K562 (cell line): ENCODE results near the gene CLNK.

Source experiments
- FOSL1 ChIP-seq: fragments of 200-800 bp; sonication (Bioruptor generic); conservative IDR thresholded peaks from 2 replicates; pipeline ENCODE4 v1.6.1; 2016; ENCODE audit warnings: missing genetic modification characterization, missing compliant biosample characterization
- GTF2F1 ChIP-seq: IDR thresholded peaks from 2 replicates; pipeline ENCODE4 v1.6.1; 2011; ENCODE audit warnings: low read depth, low read length, improper control_type of control experiment
- JUN ChIP-seq, 2 experiments: sonication (generic) in 1 of 2; formaldehyde crosslinking in 1 of 2; IDR thresholded peaks; 2 replicates each; pipeline versions ENCODE4 v1.6.1 to v1.8.0; 2012 to 2022; ENCODE audit warnings: borderline replicate concordance in 2 of 2, mild to moderate bottlenecking in 2 of 2, improper control_type of control experiment in 1 of 2, low read depth in 1 of 2, low read length in 1 of 2, missing genetic modification reagents in 1 of 2
- POLR2AphosphoS5 ChIP-seq: IDR thresholded peaks from 2 replicates; pipeline ENCODE4 v1.6.1; 2011; ENCODE audit warnings: mild to moderate bottlenecking, low read depth, low read length, moderate library complexity; ENCODE audit not compliant: control insufficient read depth, insufficient read depth
- PRMT5 ChIP-seq: sonication (generic); formaldehyde crosslinking; IDR thresholded peaks from 2 replicates; pipeline ENCODE4 v1.5.0; 2020; ENCODE audit warnings: missing genetic modification reagents
- ZKSCAN1 ChIP-seq: fragments of 150-350 bp; IDR thresholded peaks from 2 replicates; pipeline ENCODE4 v1.6.1; 2016; ENCODE audit warnings: low read depth, low read length
- ZNF121 ChIP-seq: sonication (generic); formaldehyde crosslinking; conservative IDR thresholded peaks from 2 replicates; pipeline ENCODE4 v1.8.0; 2022; ENCODE audit warnings: missing genetic modification reagents
- TF ChIP-seq, protein P1 (sequence below), 3 experiments: IDR thresholded peaks in 2 of 3; conservative IDR thresholded peaks in 1 of 3; 2 replicates each; pipeline ENCODE4 v1.5.1; 2011 to 2012; ENCODE audit warnings: low read length in 3 of 3, mild to moderate bottlenecking in 3 of 3, control low read depth in 2 of 3, improper control_type of control experiment in 1 of 3, inconsistent platforms in 1 of 3, low read depth in 1 of 3, mixed read lengths in 1 of 3, moderate library complexity in 1 of 3; ENCODE audit not compliant: insufficient read depth in 2 of 3
- TF ChIP-seq, protein P2 (sequence below): fragments of 250-450 bp; sonication (Bioruptor Pico); IDR thresholded peaks from 2 replicates; pipeline ENCODE4 v1.5.0; 2021; ENCODE audit warnings: mild to moderate bottlenecking, borderline replicate concordance
- TF ChIP-seq, protein P3 (sequence below): sonication (generic); formaldehyde crosslinking; IDR thresholded peaks from 2 replicates; pipeline ENCODE4 v1.8.1; 2023; ENCODE audit warnings: mild to moderate bottlenecking, missing genetic modification reagents
- TF ChIP-seq, protein P4 (sequence below), 3 experiments: fragments of 200-800 bp in 1 of 3; fragments of 250-450 bp in 1 of 3; fragments of 450-650 bp in 1 of 3; sonication (Bioruptor Pico) in 1 of 3; sonication (Bioruptor generic) in 1 of 3; formaldehyde crosslinking in 1 of 3; IDR thresholded peaks; 2 replicates each; pipeline versions ENCODE4 v1.6.1 to v1.8.0; 2016 to 2022; ENCODE audit warnings: mild to moderate bottlenecking in 2 of 3, missing genetic modification characterization in 2 of 3, missing compliant biosample characterization in 1 of 3, moderate library complexity in 1 of 3

DNA sequence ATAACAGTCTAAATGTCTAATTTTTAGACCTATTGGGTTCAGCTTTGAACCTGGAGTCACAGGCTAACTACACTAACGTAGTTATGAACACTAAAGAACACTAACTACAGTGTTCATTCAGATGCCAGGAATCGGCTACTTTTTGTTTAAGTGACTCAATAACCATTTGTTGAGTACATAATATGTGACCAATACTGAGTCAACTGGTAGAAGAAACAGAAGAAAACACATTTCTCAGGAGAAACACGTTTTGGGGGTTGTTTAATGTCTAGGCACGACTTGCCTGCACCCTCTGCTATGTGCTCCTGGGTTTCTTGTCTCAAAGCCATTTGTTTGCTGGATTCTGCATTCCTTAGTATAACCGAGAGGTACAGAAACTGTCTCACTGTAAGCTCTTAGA, 18.6 kb upstream of the CLNK start:
- TF ChIP-seq, protein P1, sequence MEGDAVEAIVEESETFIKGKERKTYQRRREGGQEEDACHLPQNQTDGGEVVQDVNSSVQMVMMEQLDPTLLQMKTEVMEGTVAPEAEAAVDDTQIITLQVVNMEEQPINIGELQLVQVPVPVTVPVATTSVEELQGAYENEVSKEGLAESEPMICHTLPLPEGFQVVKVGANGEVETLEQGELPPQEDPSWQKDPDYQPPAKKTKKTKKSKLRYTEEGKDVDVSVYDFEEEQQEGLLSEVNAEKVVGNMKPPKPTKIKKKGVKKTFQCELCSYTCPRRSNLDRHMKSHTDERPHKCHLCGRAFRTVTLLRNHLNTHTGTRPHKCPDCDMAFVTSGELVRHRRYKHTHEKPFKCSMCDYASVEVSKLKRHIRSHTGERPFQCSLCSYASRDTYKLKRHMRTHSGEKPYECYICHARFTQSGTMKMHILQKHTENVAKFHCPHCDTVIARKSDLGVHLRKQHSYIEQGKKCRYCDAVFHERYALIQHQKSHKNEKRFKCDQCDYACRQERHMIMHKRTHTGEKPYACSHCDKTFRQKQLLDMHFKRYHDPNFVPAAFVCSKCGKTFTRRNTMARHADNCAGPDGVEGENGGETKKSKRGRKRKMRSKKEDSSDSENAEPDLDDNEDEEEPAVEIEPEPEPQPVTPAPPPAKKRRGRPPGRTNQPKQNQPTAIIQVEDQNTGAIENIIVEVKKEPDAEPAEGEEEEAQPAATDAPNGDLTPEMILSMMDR (IDR thresholded peaks at IDR 0.05 in 2 of 3, conservative IDR thresholded peaks at IDR 0.05 in 1 of 3; ENCODE audit: insufficient read depth in 2 of 3, low read depth in 1 of 3, low read length in 3 of 3): no peak
- TF ChIP-seq, protein P2, sequence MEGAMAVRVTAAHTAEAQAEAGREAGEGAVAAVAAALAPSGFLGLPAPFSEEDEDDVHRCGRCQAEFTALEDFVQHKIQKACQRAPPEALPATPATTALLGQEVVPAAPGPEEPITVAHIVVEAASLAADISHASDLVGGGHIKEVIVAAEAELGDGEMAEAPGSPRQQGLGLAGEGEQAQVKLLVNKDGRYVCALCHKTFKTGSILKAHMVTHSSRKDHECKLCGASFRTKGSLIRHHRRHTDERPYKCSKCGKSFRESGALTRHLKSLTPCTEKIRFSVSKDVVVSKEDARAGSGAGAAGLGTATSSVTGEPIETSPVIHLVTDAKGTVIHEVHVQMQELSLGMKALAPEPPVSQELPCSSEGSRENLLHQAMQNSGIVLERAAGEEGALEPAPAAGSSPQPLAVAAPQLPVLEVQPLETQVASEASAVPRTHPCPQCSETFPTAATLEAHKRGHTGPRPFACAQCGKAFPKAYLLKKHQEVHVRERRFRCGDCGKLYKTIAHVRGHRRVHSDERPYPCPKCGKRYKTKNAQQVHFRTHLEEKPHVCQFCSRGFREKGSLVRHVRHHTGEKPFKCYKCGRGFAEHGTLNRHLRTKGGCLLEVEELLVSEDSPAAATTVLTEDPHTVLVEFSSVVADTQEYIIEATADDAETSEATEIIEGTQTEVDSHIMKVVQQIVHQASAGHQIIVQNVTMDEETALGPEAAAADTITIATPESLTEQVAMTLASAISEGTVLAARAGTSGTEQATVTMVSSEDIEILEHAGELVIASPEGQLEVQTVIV (CRISPR knock-in tag): no peak
- TF ChIP-seq PRMT5 (CRISPR knock-in tag): no peak
- TF ChIP-seq, protein P3, sequence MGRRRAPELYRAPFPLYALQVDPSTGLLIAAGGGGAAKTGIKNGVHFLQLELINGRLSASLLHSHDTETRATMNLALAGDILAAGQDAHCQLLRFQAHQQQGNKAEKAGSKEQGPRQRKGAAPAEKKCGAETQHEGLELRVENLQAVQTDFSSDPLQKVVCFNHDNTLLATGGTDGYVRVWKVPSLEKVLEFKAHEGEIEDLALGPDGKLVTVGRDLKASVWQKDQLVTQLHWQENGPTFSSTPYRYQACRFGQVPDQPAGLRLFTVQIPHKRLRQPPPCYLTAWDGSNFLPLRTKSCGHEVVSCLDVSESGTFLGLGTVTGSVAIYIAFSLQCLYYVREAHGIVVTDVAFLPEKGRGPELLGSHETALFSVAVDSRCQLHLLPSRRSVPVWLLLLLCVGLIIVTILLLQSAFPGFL (CRISPR knock-in tag): no peak
- TF ChIP-seq GTF2F1: no peak
- no peak for TF ChIP-seq POLR2AphosphoS5
- TF ChIP-seq JUN (IDR thresholded peaks at IDR 0.05; ENCODE audit: borderline replicate concordance, low read depth, low read length): no peak
- TF ChIP-seq JUN (CRISPR knock-in tag; IDR thresholded peaks at IDR 0.05; ENCODE audit: borderline replicate concordance): no peak
- no peak for TF ChIP-seq ZNF121
- no peak for TF ChIP-seq FOSL1 (tag)
- no peak for TF ChIP-seq ZKSCAN1
- TF ChIP-seq, protein P4, sequence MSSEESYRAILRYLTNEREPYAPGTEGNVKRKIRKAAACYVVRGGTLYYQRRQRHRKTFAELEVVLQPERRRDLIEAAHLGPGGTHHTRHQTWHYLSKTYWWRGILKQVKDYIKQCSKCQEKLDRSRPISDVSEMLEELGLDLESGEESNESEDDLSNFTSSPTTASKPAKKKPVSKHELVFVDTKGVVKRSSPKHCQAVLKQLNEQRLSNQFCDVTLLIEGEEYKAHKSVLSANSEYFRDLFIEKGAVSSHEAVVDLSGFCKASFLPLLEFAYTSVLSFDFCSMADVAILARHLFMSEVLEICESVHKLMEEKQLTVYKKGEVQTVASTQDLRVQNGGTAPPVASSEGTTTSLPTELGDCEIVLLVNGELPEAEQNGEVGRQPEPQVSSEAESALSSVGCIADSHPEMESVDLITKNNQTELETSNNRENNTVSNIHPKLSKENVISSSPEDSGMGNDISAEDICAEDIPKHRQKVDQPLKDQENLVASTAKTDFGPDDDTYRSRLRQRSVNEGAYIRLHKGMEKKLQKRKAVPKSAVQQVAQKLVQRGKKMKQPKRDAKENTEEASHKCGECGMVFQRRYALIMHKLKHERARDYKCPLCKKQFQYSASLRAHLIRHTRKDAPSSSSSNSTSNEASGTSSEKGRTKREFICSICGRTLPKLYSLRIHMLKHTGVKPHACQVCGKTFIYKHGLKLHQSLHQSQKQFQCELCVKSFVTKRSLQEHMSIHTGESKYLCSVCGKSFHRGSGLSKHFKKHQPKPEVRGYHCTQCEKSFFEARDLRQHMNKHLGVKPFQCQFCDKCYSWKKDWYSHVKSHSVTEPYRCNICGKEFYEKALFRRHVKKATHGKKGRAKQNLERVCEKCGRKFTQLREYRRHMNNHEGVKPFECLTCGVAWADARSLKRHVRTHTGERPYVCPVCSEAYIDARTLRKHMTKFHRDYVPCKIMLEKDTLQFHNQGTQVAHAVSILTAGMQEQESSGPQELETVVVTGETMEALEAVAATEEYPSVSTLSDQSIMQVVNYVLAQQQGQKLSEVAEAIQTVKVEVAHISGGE (CRISPR knock-in tag; IDR thresholded peaks at IDR 0.05): no peak
